Thyroid gland (tissue), 4 donors: ENCODE results near the gene UGP2. TPM values are rescaled to one million over a fixed set of nuclear protein-coding genes. Genes with fewer than 3 reads are reported as not detected.
A peak's percentile ranks its signal among the peaks of the same experiment; 100 is the strongest.

ENCODE experiments used
- DNase-seq, 2 donors: peaks; one replicate each; pipeline ENCODE4 v3.0.0-alpha.2; 2019
- H3K27ac ChIP-seq, 3 donors: fragments of 200-600 bp; sonication (generic); 1 replicate in 2 of 3; 2 replicates in 1 of 3; pipeline ENCODE4 v1.5.1; 2016 to 2019; ENCODE audit warnings: mild to moderate bottlenecking in 1 of 3, moderate library complexity in 1 of 3
- H3K27me3 ChIP-seq: fragments of 200-600 bp; sonication (generic); one replicate; pipeline ENCODE4 v1.5.1; 2019
- H3K36me3 ChIP-seq, 2 donors: fragments of 200-600 bp; sonication (generic); one replicate each; pipeline ENCODE4 v1.5.1; 2016 to 2019
- H3K4me1 ChIP-seq, 2 donors: fragments of 200-600 bp; sonication (generic); one replicate each; pipeline ENCODE4 v1.5.1; 2017 to 2019
- H3K4me3 ChIP-seq, 3 donors: fragments of 200-600 bp; sonication (generic); replicated peaks in 1 of 3; 1 replicate in 2 of 3; 2 replicates in 1 of 3; pipeline ENCODE4 v1.5.1; 2016; ENCODE audit warnings: mild to moderate bottlenecking in 1 of 3
- H3K9me3 ChIP-seq: fragments of 200-600 bp; sonication (generic); one replicate; pipeline ENCODE4 v1.5.1; 2017
- CTCF ChIP-seq, 6 experiments: fragments of 200-600 bp in 3 of 6; fragments of 450-650 bp in 3 of 6; sonication (generic) in 3 of 6; IDR thresholded peaks; one replicate each; pipeline ENCODE4 v1.5.1; 2016 to 2019; ENCODE audit warnings: antibody characterized with exemption in 6 of 6, mild to moderate bottlenecking in 2 of 6, inconsistent platforms in 1 of 6, moderate library complexity in 1 of 6
- POLR2A ChIP-seq, 2 donors: fragments of 450-650 bp; IDR thresholded peaks; one replicate each; pipeline ENCODE4 v1.6.1; 2017; ENCODE audit warnings: antibody characterized with exemption in 2 of 2, mild to moderate bottlenecking in 2 of 2, moderate library complexity in 1 of 2
- WGBS, 2 donors: methylation state at CpG; one replicate each; pipeline ENCODE4 v1.1.5; 2017; 5-methylcytosine and 5-hydroxymethylcytosine counted together
- intact Hi-C: fragments of 100-400 bp; cut with DNase I; formaldehyde crosslinking; loops from one replicate; pipeline ENCODE4 v1.15.1; 2023
- total RNA-seq, 4 donors: library from RNA; depleted of rRNA; stranded (reverse); fragments of >200 nt; gene quantifications; one replicate each; pipeline ENCODE4 v1.2.3, GENCODE V29; 2016

Gene UGP2
- total RNA-seq, 4 donors from 2014 or later: 120 to 140 (median 133) TPM

GRCh38 chr2:63876311-63876710 lies 34.6 kb downstream of the UGP2 start:
- no peak for TF ChIP-seq POLR2A (IDR thresholded peaks at IDR 0.05)
- TF ChIP-seq CTCF (IDR thresholded peaks at IDR 0.05): no peak
- Histone ChIP-seq H3K4me1 (peaks cover 8 to 19% of the 10 kb centered on the region in 2 donors), H3K36me3 (no peaks in the 10 kb centered on the region), H3K4me3 (no peak overlapping the region), H3K27ac (no peak overlapping the region), H3K9me3 (no peaks in the 10 kb centered on the region), H3K27me3 (no peaks in the 10 kb centered on the region)
- DNase-seq: no peak
- 82 to 87% methylated on average over 5 of the region's 5 CpGs for WGBS, 2 donors
- intact Hi-C loops: no loop called here

GRCh38 chr2:63878486-63878885 lies 36.8 kb downstream of the UGP2 start:
- intact Hi-C loops: no loop called here
- Histone ChIP-seq H3K4me1 (peaks cover 0 to 12% of the 10 kb centered on the region in 2 donors), H3K9me3 (no peaks in the 10 kb centered on the region), H3K27me3 (no peaks in the 10 kb centered on the region), H3K36me3 (peaks cover 0 to 9% of the 10 kb centered on the region in 2 donors), H3K27ac (no peak overlapping the region), H3K4me3 (no peak overlapping the region)
- DNase-seq: no peak
- 92 to 95% methylated on average over 1 of the region's 1 CpG for WGBS, 2 donors
- TF ChIP-seq POLR2A (IDR thresholded peaks at IDR 0.05) (no peak), CTCF (IDR thresholded peaks at IDR 0.05) (no peak)

GRCh38 chr2:63879876-63880433 lies 38.3 kb downstream of the UGP2 start:
- H3K36me3 ChIP-seq: peaks cover 6 to 19% of the 10 kb centered on the region in 2 donors
- TF ChIP-seq POLR2A (IDR thresholded peaks at IDR 0.05): no peak
- TF ChIP-seq CTCF (IDR thresholded peaks at IDR 0.05): no peak
- no peak overlapping the region for H3K27ac ChIP-seq
- H3K4me1 ChIP-seq: peaks cover 0 to 9% of the 10 kb centered on the region in 2 donors
- no peaks in the 10 kb centered on the region for H3K9me3 ChIP-seq
- WGBS, 2 donors: 73 to 82% methylated on average over 2 of the region's 2 CpGs
- H3K27me3 ChIP-seq: no peaks in the 10 kb centered on the region
- no peak overlapping the region for H3K4me3 ChIP-seq
- DNase-seq: no peak
- intact Hi-C loops: no loop called here

GRCh38 chr2:63880625-63881024 lies 38.9 kb downstream of the UGP2 start:
- H3K4me3 ChIP-seq: no peak overlapping the region
- intact Hi-C loops: no loop called here
- H3K27ac ChIP-seq: no peak overlapping the region
- peaks cover 6 to 21% of the 10 kb centered on the region in 2 donors for H3K36me3 ChIP-seq
- peaks cover 0 to 5% of the 10 kb centered on the region in 2 donors for H3K4me1 ChIP-seq
- TF ChIP-seq CTCF (IDR thresholded peaks at IDR 0.05): no peak
- no peak for TF ChIP-seq POLR2A (IDR thresholded peaks at IDR 0.05)
- 68 to 79% methylated on average over 4 of the region's 4 CpGs for WGBS, 2 donors
- no peaks in the 10 kb centered on the region for H3K27me3 ChIP-seq
- H3K9me3 ChIP-seq: no peaks in the 10 kb centered on the region
- DNase-seq: no peak

GRCh38 chr2:63881205-63881604 lies 39.5 kb downstream of the UGP2 start:
- Histone ChIP-seq H3K27me3 (no peaks in the 10 kb centered on the region), H3K4me1 (no peaks in the 10 kb centered on the region), H3K4me3 (no peak overlapping the region), H3K27ac (no peak overlapping the region), H3K9me3 (no peaks in the 10 kb centered on the region), H3K36me3 (peaks cover 7 to 22% of the 10 kb centered on the region in 2 donors)
- peak in 1 of 2 donors; percentile 9 for DNase-seq
- TF ChIP-seq CTCF (IDR thresholded peaks at IDR 0.05): no peak
- TF ChIP-seq POLR2A (IDR thresholded peaks at IDR 0.05): no peak
- 58 to 69% methylated on average over 2 of the region's 2 CpGs for WGBS, 2 donors
- intact Hi-C loops: no loop called here
